ENCODE measurements around the gene RUSC2.

DNA sequence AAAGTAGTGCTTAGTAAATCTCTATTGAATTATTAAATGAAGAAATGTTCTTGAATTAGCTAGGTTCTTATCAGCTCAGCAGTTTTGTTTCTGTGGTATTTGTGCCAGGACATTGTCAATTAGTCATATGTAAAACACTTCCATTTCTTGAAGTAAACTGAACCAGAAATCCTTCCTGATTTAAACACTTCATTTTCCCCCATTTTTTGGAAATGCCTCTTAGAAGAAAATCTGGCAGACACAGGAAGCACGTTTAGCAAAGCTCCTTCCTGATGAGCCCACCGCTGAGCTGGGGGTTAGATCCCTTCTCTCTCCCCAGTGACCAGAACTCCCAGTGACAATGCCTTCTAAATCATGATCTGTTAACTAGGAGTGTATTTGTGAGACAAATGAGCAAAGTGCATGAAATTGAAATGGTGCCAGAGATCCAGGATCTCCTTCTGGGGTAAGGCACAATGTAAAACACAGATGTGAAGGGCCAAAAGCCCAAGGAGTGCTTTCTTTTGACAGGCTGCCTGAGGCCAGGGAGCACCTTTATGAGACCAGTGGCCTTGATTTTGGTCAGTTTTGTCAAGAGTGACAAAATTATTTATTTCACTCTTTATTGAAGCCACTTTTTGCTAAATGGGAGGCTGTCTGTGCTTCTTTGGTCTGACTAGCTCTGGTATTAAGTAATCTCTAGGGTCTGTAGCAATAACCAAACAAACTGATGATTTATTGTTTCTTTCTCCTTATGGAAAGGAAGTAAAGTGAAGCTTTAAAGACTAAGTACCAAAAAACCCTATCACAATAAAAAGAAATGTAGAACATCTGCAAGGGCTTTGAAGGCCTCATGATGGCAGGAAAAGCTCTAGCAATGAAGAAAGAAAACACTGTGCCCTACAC is 25.5 kb upstream of the RUSC2 start:
- TF ChIP-seq KDM5A (IDR thresholded peaks at IDR 0.05), result no peak
- no peak for TF ChIP-seq CTCF (IDR thresholded peaks at IDR 0.05)
- no peak for TF ChIP-seq REST (IDR thresholded peaks at IDR 0.05)
- TF ChIP-seq, protein P1, sequence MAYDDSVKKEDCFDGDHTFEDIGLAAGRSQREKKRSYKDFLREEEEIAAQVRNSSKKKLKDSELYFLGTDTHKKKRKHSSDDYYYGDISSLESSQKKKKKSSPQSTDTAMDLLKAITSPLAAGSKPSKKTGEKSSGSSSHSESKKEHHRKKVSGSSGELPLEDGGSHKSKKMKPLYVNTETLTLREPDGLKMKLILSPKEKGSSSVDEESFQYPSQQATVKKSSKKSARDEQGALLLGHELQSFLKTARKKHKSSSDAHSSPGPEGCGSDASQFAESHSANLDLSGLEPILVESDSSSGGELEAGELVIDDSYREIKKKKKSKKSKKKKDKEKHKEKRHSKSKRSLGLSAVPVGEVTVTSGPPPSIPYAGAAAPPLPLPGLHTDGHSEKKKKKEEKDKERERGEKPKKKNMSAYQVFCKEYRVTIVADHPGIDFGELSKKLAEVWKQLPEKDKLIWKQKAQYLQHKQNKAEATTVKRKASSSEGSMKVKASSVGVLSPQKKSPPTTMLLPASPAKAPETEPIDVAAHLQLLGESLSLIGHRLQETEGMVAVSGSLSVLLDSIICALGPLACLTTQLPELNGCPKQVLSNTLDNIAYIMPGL (CRISPR knock-in tag; IDR thresholded peaks at IDR 0.05; ENCODE audit: borderline replicate concordance), result no peak
- TF ChIP-seq BHLHE40 (IDR thresholded peaks at IDR 0.05; ENCODE audit: low read depth, low read length), result no peak
- TF ChIP-seq JUN (IDR thresholded peaks at IDR 0.05), result peak in 1 of 2 experiments; percentile 57; a peak in 1 of 5 replicates
- no peak for TF ChIP-seq POLR2A (IDR thresholded peaks at IDR 0.05; ENCODE audit: low read length)
- TF ChIP-seq RAD21 (conservative IDR thresholded peaks at IDR 0.05 in 1 of 2, IDR thresholded peaks at IDR 0.05 in 1 of 2), result peak in 1 of 2 experiments; percentile 47; a peak in 1 of 5 replicates
- TF ChIP-seq, protein P2, sequence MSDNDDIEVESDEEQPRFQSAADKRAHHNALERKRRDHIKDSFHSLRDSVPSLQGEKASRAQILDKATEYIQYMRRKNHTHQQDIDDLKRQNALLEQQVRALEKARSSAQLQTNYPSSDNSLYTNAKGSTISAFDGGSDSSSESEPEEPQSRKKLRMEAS (IDR thresholded peaks at IDR 0.05), result no peak
- peak in 1 of 2 experiments; percentile 56; a peak in 1 of 5 replicates for TF ChIP-seq EP300 (IDR thresholded peaks at IDR 0.05)
- no peak for TF ChIP-seq PHF8 (IDR thresholded peaks at IDR 0.05; ENCODE audit: borderline replicate concordance, low read depth)
- TF ChIP-seq SMC3 (IDR thresholded peaks at IDR 0.05), result peak; percentile 28; the same call in 1 of the 3 replicates
- TF ChIP-seq MYC (IDR thresholded peaks at IDR 0.05; ENCODE audit: borderline replicate concordance, low read length), result no peak
- TF ChIP-seq BCL3 (IDR thresholded peaks at IDR 0.05), result no peak
